Sigmoid colon (tissue), 4 donors: Measurements from ENCODE around the gene TPMT.

ENCODE experiments used
- CTCF ChIP-seq, 4 experiments: fragments of 450-650 bp in 3 of 4; fragments of 200-600 bp in 1 of 4; IDR thresholded peaks; one replicate each; pipeline ENCODE4 v1.5.1; 2016 to 2019; ENCODE audit warnings: antibody characterized with exemption in 4 of 4, mild to moderate bottlenecking in 3 of 4, moderate library complexity in 2 of 4
- POLR2A ChIP-seq, 2 donors: fragments of 450-650 bp; IDR thresholded peaks; one replicate each; pipeline ENCODE4 v1.6.1; 2016; ENCODE audit warnings: antibody characterized with exemption in 2 of 2, mild to moderate bottlenecking in 2 of 2, moderate library complexity in 2 of 2
- POLR2AphosphoS5 ChIP-seq, 4 donors: sonication (generic); formaldehyde crosslinking; IDR thresholded peaks; one replicate each; pipeline ENCODE4 v1.6.1; 2017; ENCODE audit warnings: antibody characterized with exemption in 4 of 4

GRCh38 chr6:18187701-18188100 is 32.8 kb upstream of the TPMT start:
- TF ChIP-seq CTCF (IDR thresholded peaks at IDR 0.05) (no peak), POLR2AphosphoS5 (IDR thresholded peaks at IDR 0.05) (no peak), POLR2A (IDR thresholded peaks at IDR 0.05) (no peak)
